Measurements from ENCODE around the gene MOSMO. TPM values are rescaled to one million over a fixed set of nuclear protein-coding genes. Genes with fewer than 3 reads are reported as not detected.

The MOSMO gene
- total RNA-seq, 2 experiments from 2014 or later: 9.6 to 9.8 TPM

DNA sequence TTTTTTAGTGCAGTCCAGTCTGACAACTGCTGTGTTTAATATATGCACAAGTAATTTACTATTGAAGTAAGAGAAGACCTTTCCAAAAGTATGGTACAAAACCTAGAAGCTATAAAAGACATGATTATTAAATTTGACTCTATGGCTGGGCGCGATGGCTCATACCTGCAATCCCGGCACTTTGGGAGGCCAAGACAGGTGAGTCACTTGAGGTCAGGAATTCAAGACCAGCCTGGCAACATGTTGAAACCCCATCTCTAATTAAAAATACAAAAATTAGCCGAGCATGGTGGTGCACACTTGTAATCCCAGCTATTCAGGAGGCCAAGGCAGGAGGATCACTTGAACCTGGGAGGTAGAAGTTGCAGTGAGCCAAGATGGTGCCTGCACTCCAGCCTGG is 43.1 kb downstream of the MOSMO start:
- no peak for DNase-seq (ENCODE audit: low spot score)
- no peaks in the 10 kb centered on the region for H3K79me2 ChIP-seq (ENCODE audit: insufficient read depth, low read depth, low read length)
- POLR2A ChIA-PET: interaction anchor here (0.9 to 1.5 kb wide), 2 partner anchors 10 to 15 kb away, joined by 3 to 5 read pairs; no protein-coding TSS in a partner anchor
- no peak overlapping the region for H3K4me2 ChIP-seq (ENCODE audit: low read length)
- H3K36me3 ChIP-seq (ENCODE audit: insufficient read depth, low read length): no peaks in the 10 kb centered on the region
- H3K9me3 ChIP-seq (ENCODE audit: low read length): no peaks in the 10 kb centered on the region
- intact Hi-C loops (cut with micrococcal nuclease; ENCODE audit: unreplicated experiment): no loop called here
- H3K4me3 ChIP-seq (ENCODE audit: low read depth, low read length, poor library complexity, severe bottlenecking): no peak overlapping the region
- H3K4me1 ChIP-seq (ENCODE audit: insufficient read depth, low read length, poor library complexity, severe bottlenecking): peaks cover 3% of the 10 kb centered on the region
- no peak overlapping the region for H3K27ac ChIP-seq (ENCODE audit: low read depth, low read length, poor library complexity, severe bottlenecking)
- CTCF ChIA-PET (ENCODE audit: unreplicated experiment): no interaction called here
- no peaks in the 10 kb centered on the region for H4K20me1 ChIP-seq (ENCODE audit: insufficient read depth, low read length)
- no peak overlapping the region for H2AFZ ChIP-seq (ENCODE audit: low read length)
- TF ChIP-seq CTCF (conservative IDR thresholded peaks at IDR 0.05; ENCODE audit: low read length) (no peak), EZH2phosphoT487 (IDR thresholded peaks at IDR 0.05; ENCODE audit: borderline replicate concordance, low read depth, low read length) (no peak)
- no peaks in the 10 kb centered on the region for H3K9me2 ChIP-seq (ENCODE audit: insufficient read depth, low read length)
- BruUV-seq (replicated peaks): no TSS peak

- Histone ChIP-seq H3K4me2 (ENCODE audit: low read length) (no peak overlapping the region), H3K4me1 (ENCODE audit: insufficient read depth, low read length, poor library complexity, severe bottlenecking) (peaks cover 3% of the 10 kb centered on the region), H3K79me2 (ENCODE audit: insufficient read depth, low read depth, low read length) (no peaks in the 10 kb centered on the region), H4K20me1 (ENCODE audit: insufficient read depth, low read length) (no peaks in the 10 kb centered on the region), H2AFZ (ENCODE audit: low read length) (no peak overlapping the region), H3K9me3 (ENCODE audit: low read length) (no peaks in the 10 kb centered on the region), H3K4me3 (ENCODE audit: low read depth, low read length, poor library complexity, severe bottlenecking) (no peak overlapping the region), H3K36me3 (ENCODE audit: insufficient read depth, low read length) (no peaks in the 10 kb centered on the region), H3K27ac (ENCODE audit: low read depth, low read length, poor library complexity, severe bottlenecking) (no peak overlapping the region), H3K9me2 (ENCODE audit: insufficient read depth, low read length) (no peaks in the 10 kb centered on the region)
- POLR2A ChIA-PET: interaction anchor here (0.7 kb wide), 2 partner anchors 16 to 1057 kb away, joined by 4 read pairs; no protein-coding TSS in a partner anchor
- intact Hi-C loops (cut with micrococcal nuclease; ENCODE audit: unreplicated experiment): no loop called here
- no peak for DNase-seq (ENCODE audit: low spot score)
- CTCF ChIA-PET (ENCODE audit: unreplicated experiment): no interaction called here
- no TSS peak for BruUV-seq (replicated peaks)
- TF ChIP-seq CTCF (conservative IDR thresholded peaks at IDR 0.05; ENCODE audit: low read length) (no peak), EZH2phosphoT487 (IDR thresholded peaks at IDR 0.05; ENCODE audit: borderline replicate concordance, low read depth, low read length) (no peak)
These were observed 45.1 kb downstream of the MOSMO start for GRCh38 chr16:22052980-22053379.

GRCh38 chr16:22053921-22054341 is 46.0 kb downstream of the MOSMO start:
- intact Hi-C loops (cut with micrococcal nuclease; ENCODE audit: unreplicated experiment): no loop called here
- Histone ChIP-seq H3K4me2 (ENCODE audit: low read length) (no peak overlapping the region), H3K4me1 (ENCODE audit: insufficient read depth, low read length, poor library complexity, severe bottlenecking) (peaks cover 3% of the 10 kb centered on the region), H2AFZ (ENCODE audit: low read length) (no peak overlapping the region), H3K36me3 (ENCODE audit: insufficient read depth, low read length) (no peaks in the 10 kb centered on the region), H3K9me3 (ENCODE audit: low read length) (no peaks in the 10 kb centered on the region), H3K9me2 (ENCODE audit: insufficient read depth, low read length) (no peaks in the 10 kb centered on the region), H4K20me1 (ENCODE audit: insufficient read depth, low read length) (no peaks in the 10 kb centered on the region), H3K79me2 (ENCODE audit: insufficient read depth, low read depth, low read length) (no peaks in the 10 kb centered on the region), H3K27ac (ENCODE audit: low read depth, low read length, poor library complexity, severe bottlenecking) (no peak overlapping the region), H3K4me3 (ENCODE audit: low read depth, low read length, poor library complexity, severe bottlenecking) (no peak overlapping the region)
- TF ChIP-seq CTCF (conservative IDR thresholded peaks at IDR 0.05; ENCODE audit: low read length) (no peak), EZH2phosphoT487 (IDR thresholded peaks at IDR 0.05; ENCODE audit: borderline replicate concordance, low read depth, low read length) (no peak)
- no peak for DNase-seq (ENCODE audit: low spot score)
- BruUV-seq (replicated peaks): no TSS peak
- ChIA-PET POLR2A (no interaction called here), CTCF (ENCODE audit: unreplicated experiment) (no interaction called here)

Measured in OCI-LY7 (cell line).